Psoas muscle (tissue), 8 donors: ENCODE results near the gene CD160. TPM values are rescaled to one million over a fixed set of nuclear protein-coding genes. Genes with fewer than 3 reads are reported as not detected.

Source experiments
- ATAC-seq, 4 donors: fragments of 200-7000 bp; cut with Tn5 transposase; one replicate each; pipeline ENCODE4 v1.9.1; 2020; ENCODE audit warnings: moderate library complexity in 3 of 4, mild to moderate bottlenecking in 2 of 4
- DNase-seq, 2 donors: peaks; one replicate each; pipeline ENCODE4 v3.0.0-alpha.2; 2020
- H3K27ac ChIP-seq: fragments of 200-600 bp; one replicate; pipeline ENCODE4 v1.8.0; 2022
- H3K27me3 ChIP-seq, 3 donors: fragments of 200-600 bp in 1 of 3; one replicate each; pipeline versions ENCODE4 v1.6.1 to v1.8.0; 2013 to 2022; ENCODE audit warnings: low read length in 2 of 3, mild to moderate bottlenecking in 2 of 3, moderate library complexity in 1 of 3; ENCODE audit not compliant: insufficient read depth in 3 of 3
- H3K36me3 ChIP-seq, 2 donors: fragments of 200-600 bp in 1 of 2; one replicate each; pipeline versions ENCODE4 v1.6.1 to v1.8.0; 2013 to 2022; ENCODE audit warnings: low read depth in 1 of 2, mild to moderate bottlenecking in 1 of 2, moderate library complexity in 1 of 2; ENCODE audit not compliant: insufficient read depth in 1 of 2
- H3K4me1 ChIP-seq: fragments of 200-600 bp; one replicate; pipeline ENCODE4 v1.8.0; 2022
- H3K4me3 ChIP-seq: fragments of 200-600 bp; one replicate; pipeline ENCODE4 v1.8.0; 2022; ENCODE audit warnings: mild to moderate bottlenecking
- H3K9me3 ChIP-seq: fragments of 200-600 bp; one replicate; pipeline ENCODE4 v1.8.0; 2022
- WGBS, 3 donors: extraction: QIAGEN DNeasy Blood & Tissue Kit; methylation state at CpG; one replicate each; pipeline versions ENCODE4 v1.1.6 to v1.1.7; 2013; 5-methylcytosine and 5-hydroxymethylcytosine counted together
- intact Hi-C, 2 donors: fragments of 100-400 bp; cut with DNase I; formaldehyde crosslinking; loops; one replicate each; pipeline versions ENCODE4 v1.11.0 to v1.14.2; 2022
- polyA plus RNA-seq, 3 donors: library from polyadenylated mRNA; stranded (reverse); fragments of 200-250 nt; gene quantifications; one replicate each; pipeline ENCODE4 v1.2.3, GENCODE V29; 2013
- total RNA-seq, 4 donors: library from RNA; stranded (reverse); fragmentation: NEBNext Ultra II Directional in 2 of 4; extraction: Animal tissue kit (Norgen Biotek cat#: 25700) in 2 of 4; gene quantifications; one replicate each; pipeline versions ENCODE4 v1.2.1 to v1.2.4, GENCODE V29; 2021 to 2023
- TF ChIP-seq, protein P1 (sequence below): fragments of 200-600 bp; IDR thresholded peaks from one replicate; pipeline ENCODE4 v1.8.0; 2022; ENCODE audit warnings: antibody characterized with exemption
- donor health status: healthy with polysubstance abuse.
- donor health status: DM: no; HTN: no; CAD: no; lungs with moderate emphysema.
- donor health status: Bipolar disorder and iron deficiency.
- donor health status: healthy.
- donor health status: DM: yes; HTN: yes; CAD: no.
- donor health status: DM: no; HTN: no; CAD: no.
- donor health status: DM: no; HTN: no; CAD: no.
- donor health status: DM: yes; HTN: yes; CAD: no.

The CD160 gene
- total and polyA plus RNA-seq, 7 donors, result 0.03 TPM; not detected in 6

DNA sequence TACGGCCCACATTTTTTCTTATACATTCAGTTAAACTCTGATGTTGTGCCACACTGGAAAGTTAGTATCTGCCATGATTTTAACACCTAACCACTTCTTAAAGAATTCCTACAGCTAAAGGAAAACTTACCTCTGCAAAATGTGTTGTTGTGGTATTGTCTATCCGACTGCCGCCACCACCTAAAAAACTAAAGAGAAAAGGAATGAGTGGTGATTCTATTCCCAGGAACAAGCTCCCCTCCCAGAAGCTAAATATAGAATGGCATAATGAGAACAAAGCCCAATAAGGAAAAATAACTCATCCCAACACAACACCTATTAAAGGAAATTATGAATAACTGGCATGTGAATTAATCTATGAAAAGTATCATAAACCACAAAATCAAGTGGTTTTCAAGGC lies 65.1 kb downstream of the CD160 start:
- intact Hi-C loops, result no loop called here
- ATAC-seq, result peak in 3 of 4 donors; percentile 40 to 69 (median 67)
- Histone ChIP-seq H3K4me3 (peak overlapping the region; percentile 66), H3K36me3 (peaks cover 0 to 15% of the 10 kb centered on the region in 2 donors), H3K27ac (peak overlapping the region; percentile 86), H3K27me3 (no peaks in the 10 kb centered on the region), H3K9me3 (no peaks in the 10 kb centered on the region), H3K4me1 (peaks cover 46% of the 10 kb centered on the region)
- no peak for DNase-seq
- TF ChIP-seq, protein P1, sequence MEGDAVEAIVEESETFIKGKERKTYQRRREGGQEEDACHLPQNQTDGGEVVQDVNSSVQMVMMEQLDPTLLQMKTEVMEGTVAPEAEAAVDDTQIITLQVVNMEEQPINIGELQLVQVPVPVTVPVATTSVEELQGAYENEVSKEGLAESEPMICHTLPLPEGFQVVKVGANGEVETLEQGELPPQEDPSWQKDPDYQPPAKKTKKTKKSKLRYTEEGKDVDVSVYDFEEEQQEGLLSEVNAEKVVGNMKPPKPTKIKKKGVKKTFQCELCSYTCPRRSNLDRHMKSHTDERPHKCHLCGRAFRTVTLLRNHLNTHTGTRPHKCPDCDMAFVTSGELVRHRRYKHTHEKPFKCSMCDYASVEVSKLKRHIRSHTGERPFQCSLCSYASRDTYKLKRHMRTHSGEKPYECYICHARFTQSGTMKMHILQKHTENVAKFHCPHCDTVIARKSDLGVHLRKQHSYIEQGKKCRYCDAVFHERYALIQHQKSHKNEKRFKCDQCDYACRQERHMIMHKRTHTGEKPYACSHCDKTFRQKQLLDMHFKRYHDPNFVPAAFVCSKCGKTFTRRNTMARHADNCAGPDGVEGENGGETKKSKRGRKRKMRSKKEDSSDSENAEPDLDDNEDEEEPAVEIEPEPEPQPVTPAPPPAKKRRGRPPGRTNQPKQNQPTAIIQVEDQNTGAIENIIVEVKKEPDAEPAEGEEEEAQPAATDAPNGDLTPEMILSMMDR, result no peak
- WGBS, 3 donors, result 28 to 50% (median 28%) methylated on average over 3 of the region's 3 CpGs

DNA sequence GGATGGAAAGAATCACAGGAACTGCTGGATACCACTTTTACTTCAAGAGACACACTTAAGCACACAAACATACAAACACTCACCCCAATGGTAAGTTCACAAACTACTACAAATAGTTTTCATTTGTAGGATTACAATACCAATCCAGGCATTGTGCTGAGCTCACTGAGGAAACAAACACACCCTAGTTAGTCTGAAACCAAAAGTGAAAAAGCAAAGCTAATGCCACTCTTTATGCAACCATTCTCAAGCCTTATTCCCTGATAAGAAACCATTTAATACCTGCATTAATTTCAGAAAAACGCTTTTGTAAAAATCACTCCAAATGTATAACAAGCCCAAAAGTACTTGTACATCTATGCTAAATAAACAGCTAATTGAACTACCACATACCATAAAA lies 66.2 kb downstream of the CD160 start:
- Histone ChIP-seq H3K27me3 (no peaks in the 10 kb centered on the region), H3K4me3 (no peak overlapping the region), H3K36me3 (peaks cover 0 to 8% of the 10 kb centered on the region in 2 donors), H3K27ac (peak overlapping the region; percentile 86), H3K9me3 (no peaks in the 10 kb centered on the region), H3K4me1 (peaks cover 46% of the 10 kb centered on the region)
- intact Hi-C loops, result no loop called here
- TF ChIP-seq, protein P1, result no peak
- DNase-seq (no peak), ATAC-seq (no peak)
- WGBS, 3 donors, result 68 to 85% (median 83%) methylated on average over 1 of the region's 1 CpG

DNA sequence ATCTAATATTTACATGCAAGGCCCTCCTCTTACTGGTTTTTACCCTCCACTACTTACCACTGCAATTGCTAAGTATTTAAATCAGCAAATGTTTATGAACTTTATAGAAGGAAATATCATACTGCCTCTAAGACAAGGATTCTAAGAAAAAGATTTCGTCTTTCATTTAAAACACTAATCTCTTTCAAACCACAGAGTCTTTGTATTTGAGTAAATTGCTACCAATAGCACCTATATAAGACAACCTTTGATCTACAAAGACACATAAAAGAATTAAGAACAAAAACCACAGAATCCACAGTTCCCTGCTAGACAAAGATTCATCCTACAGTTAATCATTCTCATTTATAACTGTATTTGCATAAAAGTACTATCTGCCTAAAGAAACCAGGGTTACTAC lies 67.0 kb downstream of the CD160 start:
- DNase-seq, result no peak
- Histone ChIP-seq H3K4me3 (no peak overlapping the region), H3K9me3 (no peaks in the 10 kb centered on the region), H3K27me3 (no peaks in the 10 kb centered on the region), H3K36me3 (peaks cover 0 to 6% of the 10 kb centered on the region in 2 donors), H3K4me1 (peaks cover 44% of the 10 kb centered on the region), H3K27ac (peak overlapping the region; percentile 86)
- 6 to 61% (median 59%) methylated on average over 1 of the region's 1 CpG for WGBS, 3 donors
- ATAC-seq, result no peak
- intact Hi-C loops, result no loop called here
- TF ChIP-seq, protein P1, result no peak

GRCh38 chr1:145788580-145788979 lies 69.3 kb downstream of the CD160 start:
- H3K4me3 ChIP-seq, result no peak overlapping the region
- intact Hi-C loops, result no loop called here
- TF ChIP-seq, protein P1, result no peak
- 99 to 100% (median 100%) methylated on average over 3 of the region's 3 CpGs for WGBS, 3 donors
- DNase-seq (no peak), ATAC-seq (no peak)
- H3K4me1 ChIP-seq, result peaks cover 29% of the 10 kb centered on the region
- no peaks in the 10 kb centered on the region for H3K27me3 ChIP-seq
- H3K36me3 ChIP-seq, result peaks cover 0 to 17% of the 10 kb centered on the region in 2 donors
- no peaks in the 10 kb centered on the region for H3K9me3 ChIP-seq
- H3K27ac ChIP-seq, result no peak overlapping the region

Other genes starting within 250 kb of the CD160 start
- 10 to 100 TPM in 3 of 4 donors, 1 to 10 TPM in 1; 7.6 to 12.8 (median 11.3) TPM for gene GPR89A, start 111.5 kb upstream of the CD160 start, total RNA-seq
- 10 to 100 TPM in 2 of 3 donors, 1 to 10 TPM in 1; 8.4 to 12.0 (median 11.1) TPM for gene GPR89A, start 111.5 kb upstream of the CD160 start, polyA plus RNA-seq
- gene PDZK1, start 12.1 kb upstream of the CD160 start, total RNA-seq, result under 1 TPM in 2 of 4 donors, not detected in 2; 0.36 to 0.52 TPM
- 1 to 10 TPM in 1 of 3 donors, under 1 TPM in 1, not detected in 1; 0.15 to 1.6 TPM for gene PDZK1, start 12.1 kb upstream of the CD160 start, polyA plus RNA-seq
- 10 to 100 TPM; 44.5 to 81.6 (median 62.8) TPM for gene RNF115, start 104.6 kb downstream of the CD160 start, total RNA-seq
- 10 to 100 TPM in 2 of 3 donors, 1 to 10 TPM in 1; 3.2 to 52.6 (median 24.9) TPM for gene RNF115, start 104.6 kb downstream of the CD160 start, polyA plus RNA-seq
- 10 to 100 TPM; 13.2 to 21.8 (median 18.9) TPM for gene POLR3C, start 104.7 kb downstream of the CD160 start, total RNA-seq
- 10 to 100 TPM in 1 of 3 donors, 1 to 10 TPM in 2; 8.6 to 16.8 (median 9.9) TPM for gene POLR3C, start 104.7 kb downstream of the CD160 start, polyA plus RNA-seq
- 1 to 10 TPM; 1.4 to 2.9 (median 1.7) TPM for gene NUDT17, start 126.1 kb downstream of the CD160 start, total RNA-seq
- gene NUDT17, start 126.1 kb downstream of the CD160 start, polyA plus RNA-seq, result 1 to 10 TPM; 1.6 to 2.7 (median 1.9) TPM
- 10 to 100 TPM in 3 of 4 donors, 1 to 10 TPM in 1; 9.7 to 18.2 (median 15.3) TPM for gene PIAS3, start 139.6 kb downstream of the CD160 start, total RNA-seq
- 10 to 100 TPM; 14.4 to 26.2 (median 19.1) TPM for gene PIAS3, start 139.6 kb downstream of the CD160 start, polyA plus RNA-seq
- gene ANKRD35, start 166.4 kb downstream of the CD160 start, total RNA-seq, result 1 to 10 TPM; 2.6 to 6.0 (median 4.6) TPM
- 10 to 100 TPM in 1 of 3 donors, 1 to 10 TPM in 2; 3.1 to 16.5 (median 7.8) TPM for gene ANKRD35, start 166.4 kb downstream of the CD160 start, polyA plus RNA-seq
- 10 to 100 TPM in 1 of 4 donors, 1 to 10 TPM in 3; 1.0 to 18.0 (median 5.4) TPM for gene ITGA10, start 190.6 kb downstream of the CD160 start, total RNA-seq
- gene ITGA10, start 190.6 kb downstream of the CD160 start, polyA plus RNA-seq, result 10 to 100 TPM in 1 of 3 donors, 1 to 10 TPM in 2; 1.4 to 24.8 (median 1.7) TPM
- 10 to 100 TPM; 19.3 to 36.3 (median 23.1) TPM for gene PEX11B, start 199.2 kb downstream of the CD160 start, total RNA-seq
- 10 to 100 TPM; 22.8 to 34.8 (median 29.4) TPM for gene PEX11B, start 199.2 kb downstream of the CD160 start, polyA plus RNA-seq
- gene RBM8A, start 208.0 kb downstream of the CD160 start, total RNA-seq, result 100 to 1,000 TPM in 3 of 4 donors, 10 to 100 TPM in 1; 82.9 to 254 (median 174) TPM
- 100 to 1,000 TPM; 193 to 527 (median 243) TPM for gene RBM8A, start 208.0 kb downstream of the CD160 start, polyA plus RNA-seq
- gene LIX1L, start 238.5 kb downstream of the CD160 start, total RNA-seq, result 10 to 100 TPM; 14.6 to 59.7 (median 38.0) TPM
- 10 to 100 TPM; 23.5 to 36.9 (median 28.1) TPM for gene LIX1L, start 238.5 kb downstream of the CD160 start, polyA plus RNA-seq
- 10 to 100 TPM in 1 of 4 donors, 1 to 10 TPM in 2, under 1 TPM in 1; 0.42 to 12.3 (median 4.9) TPM for gene ANKRD34A, start 245.1 kb downstream of the CD160 start, total RNA-seq
- gene ANKRD34A, start 245.1 kb downstream of the CD160 start, polyA plus RNA-seq, result 10 to 100 TPM in 1 of 3 donors, 1 to 10 TPM in 2; 6.6 to 14.7 (median 7.4) TPM
- 10 to 100 TPM; 30.5 to 62.5 (median 48.9) TPM for gene POLR3GL, start 245.2 kb downstream of the CD160 start, total RNA-seq
- gene POLR3GL, start 245.2 kb downstream of the CD160 start, polyA plus RNA-seq, result 100 to 1,000 TPM in 1 of 3 donors, 10 to 100 TPM in 2; 59.9 to 139 (median 98.1) TPM